ENCODE data around the gene TMEFF2. TPM values are rescaled to one million over a fixed set of nuclear protein-coding genes. Genes with fewer than 3 reads are reported as not detected.

The TMEFF2 gene
- total and polyA plus RNA-seq, 12 donors, result 0.16 to 2.7 (median 0.58) TPM; not detected in 2

- Histone ChIP-seq H3K27me3 (no peaks in the 10 kb centered on the region), H3K9me3 (replicated peaks in 1 of 3) (no peaks in the 10 kb centered on the region), H3K36me3 (replicated peaks in 1 of 2) (no peaks in the 10 kb centered on the region), H3K4me1 (replicated peaks in 1 of 2) (no peaks in the 10 kb centered on the region), H3K4me3 (no peak overlapping the region), H3K27ac (no peak overlapping the region)
- TF ChIP-seq POLR2A (IDR thresholded peaks at IDR 0.05), result no peak
- TF ChIP-seq CTCF (IDR thresholded peaks at IDR 0.05), result no peak
- no peak for DNase-seq
- intact Hi-C loops (cut with DNase I), result no loop called here
Observed at GRCh38 chr2:192215096-192215877, 20.6 kb upstream of the TMEFF2 start.

GRCh38 chr2:192208848-192209247, 14.1 kb upstream of the TMEFF2 start:
- no peaks in the 10 kb centered on the region for H3K9me3 ChIP-seq (replicated peaks in 1 of 3)
- DNase-seq, result no peak
- no peak overlapping the region for H3K27ac ChIP-seq
- no peaks in the 10 kb centered on the region for H3K36me3 ChIP-seq (replicated peaks in 1 of 2)
- TF ChIP-seq POLR2A (IDR thresholded peaks at IDR 0.05) (no peak), CTCF (IDR thresholded peaks at IDR 0.05) (no peak)
- peaks cover 6% of the 10 kb centered on the region for H3K27me3 ChIP-seq
- no peaks in the 10 kb centered on the region for H3K4me1 ChIP-seq (replicated peaks in 1 of 2)
- intact Hi-C loops (cut with DNase I), result no loop called here
- H3K4me3 ChIP-seq, result no peak overlapping the region

- Histone ChIP-seq H3K4me1 (replicated peaks in 1 of 2) (no peaks in the 10 kb centered on the region), H3K27ac (no peak overlapping the region), H3K9me3 (replicated peaks in 1 of 3) (no peaks in the 10 kb centered on the region), H3K4me3 (no peak overlapping the region), H3K36me3 (replicated peaks in 1 of 2) (no peaks in the 10 kb centered on the region), H3K27me3 (peaks cover 10% of the 10 kb centered on the region)
- 79 to 86% (median 81%) methylated on average over 9 of the region's 9 CpGs for WGBS, 4 donors
- TF ChIP-seq CTCF (IDR thresholded peaks at IDR 0.05) (no peak), POLR2A (IDR thresholded peaks at IDR 0.05) (no peak)
- intact Hi-C loops (cut with DNase I), result no loop called here
- no peak for DNase-seq
Observed at GRCh38 chr2:192206399-192206798, 11.7 kb upstream of the TMEFF2 start.

DNA sequence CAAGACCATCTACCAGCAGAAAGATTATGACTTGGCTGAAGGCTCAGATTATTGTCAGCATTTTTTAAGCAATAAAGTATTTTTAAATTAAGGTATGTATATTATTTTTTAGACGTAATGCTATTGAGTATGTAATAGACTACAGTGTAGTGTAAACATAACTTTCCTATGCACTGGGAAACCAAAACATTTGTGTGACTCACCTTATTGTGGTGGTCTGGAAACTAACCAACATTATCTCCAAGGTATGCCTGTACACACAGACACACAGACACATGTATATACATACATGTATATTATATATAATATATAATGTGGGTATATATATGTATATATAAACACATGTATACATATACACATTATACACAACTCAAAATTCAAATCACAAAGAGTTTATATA, 9.1 kb upstream of the TMEFF2 start:
- Histone ChIP-seq H3K4me1 (replicated peaks in 1 of 2) (no peaks in the 10 kb centered on the region), H3K9me3 (replicated peaks in 1 of 3) (no peaks in the 10 kb centered on the region), H3K36me3 (replicated peaks in 1 of 2) (no peaks in the 10 kb centered on the region), H3K4me3 (no peak overlapping the region), H3K27me3 (peaks cover 11% of the 10 kb centered on the region), H3K27ac (no peak overlapping the region)
- TF ChIP-seq POLR2A (IDR thresholded peaks at IDR 0.05) (no peak), CTCF (IDR thresholded peaks at IDR 0.05) (no peak)
- WGBS, 4 donors, result 62 to 83% (median 71%) methylated on average over 1 of the region's 1 CpG
- intact Hi-C loops (cut with DNase I), result no loop called here
- no peak for DNase-seq
